ENCODE data around the gene BST2.

The BST2 gene, protein sequence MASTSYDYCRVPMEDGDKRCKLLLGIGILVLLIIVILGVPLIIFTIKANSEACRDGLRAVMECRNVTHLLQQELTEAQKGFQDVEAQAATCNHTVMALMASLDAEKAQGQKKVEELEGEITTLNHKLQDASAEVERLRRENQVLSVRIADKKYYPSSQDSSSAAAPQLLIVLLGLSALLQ

DNA sequence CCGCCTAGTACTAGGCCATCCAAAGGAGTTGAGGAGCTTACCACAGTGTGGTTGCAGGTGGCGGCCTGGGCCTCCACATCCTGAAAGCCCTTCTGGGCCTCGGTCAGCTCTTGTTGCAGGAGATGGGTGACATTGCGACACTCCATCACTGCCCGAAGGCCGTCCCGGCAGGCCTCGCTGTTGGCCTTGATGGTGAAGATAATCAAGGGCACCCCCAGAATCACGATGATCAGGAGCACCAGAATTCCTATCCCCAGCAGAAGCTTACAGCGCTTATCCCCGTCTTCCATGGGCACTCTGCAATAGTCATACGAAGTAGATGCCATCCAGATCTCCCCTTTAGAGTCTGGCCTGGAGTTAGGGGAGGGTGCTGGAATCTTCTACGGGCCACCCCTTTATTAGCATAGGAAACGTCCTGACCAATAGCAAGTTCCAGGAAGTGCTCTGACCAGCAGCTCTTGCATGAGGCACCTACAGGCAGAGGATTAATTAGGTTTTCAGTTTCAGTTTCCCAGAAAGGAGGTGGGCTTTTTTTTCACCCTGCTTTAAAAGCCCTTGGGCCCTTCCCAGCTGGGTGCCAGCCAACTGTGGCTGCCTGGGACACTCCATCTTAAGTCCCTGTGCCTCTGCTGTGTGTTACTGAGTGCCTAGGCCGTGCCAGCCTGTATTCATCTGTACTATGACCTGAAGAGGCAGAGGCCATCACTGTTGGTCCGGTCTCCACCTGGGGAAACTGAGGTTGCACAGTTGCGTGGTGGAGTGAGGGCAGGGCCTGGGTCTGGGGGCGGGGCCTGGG lies at the start of gene BST2:
Gene BST2 (minus strand): TSS at position 381 of the 796 bp plus-strand sequence. CDS start 55 bp downstream, at position 326.
- Histone ChIP-seq H3K36me3 (ENCODE audit: insufficient read depth, low read length) (no peaks in the 10 kb centered on the region), H3K9ac (ENCODE audit: insufficient read length) (no peak within 1 kb of the TSS), H3K9me3 (ENCODE audit: low read depth, low read length) (no peaks in the 10 kb centered on the region), H3K4me3 (no peak within 1 kb of the TSS; the same call in 1 of the 2 replicates), H3K27ac (peak within 1 kb of the TSS; percentile 25; the same call in 1 of the 2 replicates)
- no peak for DNase-seq (ENCODE audit: low read depth, low spot score)
- TF ChIP-seq POLR2AphosphoS5 (IDR thresholded peaks at IDR 0.05; ENCODE audit: borderline replicate concordance, low read depth, low read length): no peak
- TF ChIP-seq FOXP2 (optimal IDR thresholded peaks at IDR 0.05; ENCODE audit: control extremely low read depth, extremely low read length, insufficient read depth): no peak
- TF ChIP-seq EZH2 (IDR thresholded peaks at IDR 0.05): no peak

DNA sequence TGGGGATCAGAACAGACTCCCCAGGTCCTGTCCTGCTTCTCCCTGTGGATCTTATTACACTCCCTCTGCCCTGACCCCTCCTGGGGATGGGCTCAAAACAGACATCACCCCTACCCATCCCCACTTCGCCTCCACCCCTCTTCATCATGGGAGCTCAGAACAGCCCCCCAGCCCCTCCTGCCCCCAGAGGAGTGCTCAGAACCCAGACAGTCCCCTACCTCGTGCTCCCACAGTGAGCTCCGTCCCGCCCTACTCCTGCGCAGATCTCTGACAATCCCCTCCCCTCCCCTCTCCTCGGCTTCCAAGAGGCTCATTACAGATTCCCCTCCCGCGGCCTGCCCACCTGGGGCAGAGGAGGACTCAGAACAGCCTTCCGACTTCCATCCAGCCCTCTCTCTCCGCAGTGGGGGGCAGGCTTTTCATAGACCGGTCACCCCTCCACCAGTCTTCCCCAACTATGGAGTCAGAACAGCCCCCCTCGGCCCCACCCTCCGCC lies 49.2 kb upstream of the BST2 start:
- Histone ChIP-seq H3K36me3 (ENCODE audit: insufficient read depth, low read length) (no peaks in the 10 kb centered on the region), H3K4me3 (no peak overlapping the region), H3K27ac (no peak overlapping the region), H3K9ac (ENCODE audit: insufficient read length) (no peak overlapping the region), H3K9me3 (ENCODE audit: low read depth, low read length) (no peaks in the 10 kb centered on the region)
- TF ChIP-seq POLR2AphosphoS5 (IDR thresholded peaks at IDR 0.05; ENCODE audit: borderline replicate concordance, low read depth, low read length): no peak
- no peak for TF ChIP-seq EZH2 (IDR thresholded peaks at IDR 0.05)
- no peak for TF ChIP-seq FOXP2 (optimal IDR thresholded peaks at IDR 0.05; ENCODE audit: control extremely low read depth, extremely low read length, insufficient read depth)
- DNase-seq (ENCODE audit: low read depth, low spot score): no peak

DNA sequence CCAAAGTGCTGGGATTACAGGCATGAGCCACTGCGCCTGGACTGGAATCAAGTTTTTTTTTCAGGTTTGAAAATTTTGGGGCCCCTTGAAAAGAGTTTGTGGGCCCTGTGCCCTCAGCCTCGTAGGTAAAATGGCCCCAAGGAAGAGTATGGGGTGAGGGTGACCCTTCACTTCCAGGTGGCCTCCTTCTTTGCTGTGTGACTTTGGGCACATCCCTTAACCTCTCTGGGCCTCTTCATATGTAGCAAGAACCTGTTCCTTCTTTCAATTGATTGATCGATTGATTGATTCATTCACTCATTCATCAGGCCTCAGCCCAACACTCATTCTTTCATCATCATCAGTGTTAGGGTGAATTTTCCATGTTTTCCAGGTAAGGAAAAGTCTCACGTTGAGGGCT lies 46.4 kb upstream of the BST2 start:
- no peak for DNase-seq (ENCODE audit: low read depth, low spot score)
- no peak overlapping the region for H3K4me3 ChIP-seq
- no peak overlapping the region for H3K27ac ChIP-seq
- TF ChIP-seq POLR2AphosphoS5 (IDR thresholded peaks at IDR 0.05; ENCODE audit: borderline replicate concordance, low read depth, low read length): no peak
- no peak for TF ChIP-seq FOXP2 (optimal IDR thresholded peaks at IDR 0.05; ENCODE audit: control extremely low read depth, extremely low read length, insufficient read depth)
- no peak for TF ChIP-seq EZH2 (IDR thresholded peaks at IDR 0.05)
- no peaks in the 10 kb centered on the region for H3K9me3 ChIP-seq (ENCODE audit: low read depth, low read length)
- no peaks in the 10 kb centered on the region for H3K36me3 ChIP-seq (ENCODE audit: insufficient read depth, low read length)
- H3K9ac ChIP-seq (ENCODE audit: insufficient read length): no peak overlapping the region

DNA sequence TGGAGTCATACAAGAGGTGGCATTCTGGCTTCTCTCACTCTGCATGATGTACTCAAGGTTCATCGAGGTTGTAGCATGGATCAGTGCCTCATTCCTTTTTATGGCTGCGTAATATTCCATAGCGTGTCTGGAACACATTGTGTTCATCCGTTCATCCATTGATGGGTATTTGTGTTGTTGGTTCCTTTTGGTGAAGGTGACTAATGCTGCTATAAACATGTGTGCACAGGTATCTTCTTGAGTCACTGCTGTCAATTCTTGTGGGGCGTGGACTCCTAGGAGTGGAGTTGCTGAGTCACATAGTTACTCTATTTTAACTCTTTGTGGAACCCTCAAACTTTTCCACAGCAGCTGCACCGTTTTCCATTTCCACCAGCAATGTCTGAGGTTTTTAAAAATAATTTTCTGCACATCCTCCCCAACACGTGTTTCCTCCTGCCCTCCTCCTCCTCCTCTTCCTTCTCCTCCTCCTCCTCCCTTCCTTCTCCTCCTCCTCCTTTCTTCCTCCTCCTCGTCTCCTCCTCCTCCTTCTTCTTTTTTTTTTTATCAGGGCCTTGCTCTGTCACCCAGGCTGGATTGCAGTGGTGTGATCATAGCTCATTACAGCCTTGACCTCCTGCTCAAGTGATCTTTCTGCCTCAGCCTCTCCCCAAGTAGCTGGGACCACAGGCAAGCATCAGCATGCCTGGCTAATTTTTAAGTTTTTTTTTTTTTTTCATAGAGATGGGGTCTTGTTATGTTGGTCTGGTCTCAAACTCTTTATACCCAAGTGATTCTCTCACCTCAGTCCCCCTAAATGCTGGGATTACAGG lies 45.0 kb upstream of the BST2 start:
- Histone ChIP-seq H3K4me3 (no peak overlapping the region), H3K27ac (no peak overlapping the region), H3K9me3 (ENCODE audit: low read depth, low read length) (no peaks in the 10 kb centered on the region), H3K36me3 (ENCODE audit: insufficient read depth, low read length) (no peaks in the 10 kb centered on the region), H3K9ac (ENCODE audit: insufficient read length) (no peak overlapping the region)
- TF ChIP-seq FOXP2 (optimal IDR thresholded peaks at IDR 0.05; ENCODE audit: control extremely low read depth, extremely low read length, insufficient read depth) (no peak), POLR2AphosphoS5 (IDR thresholded peaks at IDR 0.05; ENCODE audit: borderline replicate concordance, low read depth, low read length) (no peak), EZH2 (IDR thresholded peaks at IDR 0.05) (no peak)
- DNase-seq (ENCODE audit: low read depth, low spot score): no peak

DNA sequence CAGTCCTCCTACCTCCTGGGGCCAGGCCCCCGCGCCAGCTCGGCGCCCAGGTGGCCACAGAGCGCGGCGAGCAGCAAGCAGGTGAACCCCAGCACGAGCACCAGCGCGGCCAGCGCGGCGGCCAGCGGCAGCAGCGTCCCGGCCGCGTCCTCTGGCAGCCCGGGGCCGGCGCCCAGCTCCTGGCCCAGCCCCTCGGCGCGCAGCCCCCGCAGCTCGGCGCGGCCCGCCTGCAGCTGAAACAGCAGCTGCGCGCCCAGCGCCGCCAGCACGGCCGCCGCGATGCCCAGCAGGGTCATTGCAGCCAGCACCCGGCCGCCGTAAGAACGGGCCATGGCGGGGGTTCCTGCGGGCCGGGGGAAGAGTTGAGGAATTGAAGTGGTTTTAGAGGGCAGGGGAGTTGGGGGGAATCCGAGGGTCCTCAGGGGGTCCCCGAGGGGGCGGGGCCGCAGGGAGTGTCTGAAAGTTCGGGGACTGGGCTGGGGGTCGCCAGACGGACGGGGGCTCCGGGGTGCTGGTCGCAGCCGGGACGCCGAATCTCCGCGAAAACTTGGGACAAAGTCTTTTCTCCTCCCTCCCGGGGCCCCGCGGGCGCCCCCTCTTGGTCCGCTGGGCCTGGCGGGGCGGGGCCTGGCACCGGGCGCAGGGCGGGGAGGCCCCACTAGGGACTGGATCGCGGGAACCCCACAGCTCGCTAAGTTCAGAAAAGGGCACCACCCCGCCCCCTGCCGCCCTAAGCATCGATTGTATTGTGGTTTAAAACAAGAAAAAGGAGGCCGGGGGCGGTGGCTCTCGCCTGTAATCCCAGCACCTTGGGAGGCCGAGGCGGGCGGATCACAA lies 42.9 kb upstream of the BST2 start, which contains the start of gene TMEM221:
Gene TMEM221 (minus strand): TSS at position 538 of the 837 bp plus-strand sequence. CDS start 206 bp downstream, at position 332.
- no peak for DNase-seq (ENCODE audit: low read depth, low spot score)
- TF ChIP-seq POLR2AphosphoS5 (IDR thresholded peaks at IDR 0.05; ENCODE audit: borderline replicate concordance, low read depth, low read length): no peak
- TF ChIP-seq EZH2 (IDR thresholded peaks at IDR 0.05): no peak
- no peak for TF ChIP-seq FOXP2 (optimal IDR thresholded peaks at IDR 0.05; ENCODE audit: control extremely low read depth, extremely low read length, insufficient read depth)
- Histone ChIP-seq H3K9me3 (ENCODE audit: low read depth, low read length) (no peaks in the 10 kb centered on the region), H3K36me3 (ENCODE audit: insufficient read depth, low read length) (no peaks in the 10 kb centered on the region), H3K4me3 (peak within 1 kb of the TSS; percentile 60), H3K9ac (ENCODE audit: insufficient read length) (no peak within 1 kb of the TSS), H3K27ac (no peak within 1 kb of the TSS)

DNA sequence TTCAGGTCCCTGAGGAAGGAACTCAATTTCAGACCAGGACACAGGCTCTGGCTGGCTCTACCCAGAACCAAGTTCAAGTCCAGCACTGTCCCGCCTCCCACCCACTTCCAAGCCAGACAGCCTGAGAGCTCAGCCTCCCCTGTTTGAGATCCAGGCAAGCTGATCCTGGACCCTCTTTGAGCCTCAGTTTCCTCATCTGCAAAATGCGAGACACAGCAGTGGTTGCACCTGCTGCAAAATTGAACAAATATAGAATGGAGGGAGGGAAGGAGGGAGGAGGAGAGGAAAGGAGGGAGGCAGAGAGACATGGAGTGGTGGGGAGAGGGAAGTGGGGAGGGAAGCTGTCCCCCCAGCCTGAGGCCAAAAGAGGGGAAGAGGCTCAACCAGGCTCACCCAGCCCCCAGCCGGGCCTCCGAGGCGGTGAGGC lies 42.3 kb upstream of the BST2 start:
- Histone ChIP-seq H3K9ac (ENCODE audit: insufficient read length) (no peak overlapping the region), H3K4me3 (no peak overlapping the region), H3K36me3 (ENCODE audit: insufficient read depth, low read length) (no peaks in the 10 kb centered on the region), H3K27ac (no peak overlapping the region), H3K9me3 (ENCODE audit: low read depth, low read length) (no peaks in the 10 kb centered on the region)
- TF ChIP-seq POLR2AphosphoS5 (IDR thresholded peaks at IDR 0.05; ENCODE audit: borderline replicate concordance, low read depth, low read length) (no peak), FOXP2 (optimal IDR thresholded peaks at IDR 0.05; ENCODE audit: control extremely low read depth, extremely low read length, insufficient read depth) (no peak), EZH2 (IDR thresholded peaks at IDR 0.05) (no peak)
- DNase-seq (ENCODE audit: low read depth, low spot score): no peak

DNA sequence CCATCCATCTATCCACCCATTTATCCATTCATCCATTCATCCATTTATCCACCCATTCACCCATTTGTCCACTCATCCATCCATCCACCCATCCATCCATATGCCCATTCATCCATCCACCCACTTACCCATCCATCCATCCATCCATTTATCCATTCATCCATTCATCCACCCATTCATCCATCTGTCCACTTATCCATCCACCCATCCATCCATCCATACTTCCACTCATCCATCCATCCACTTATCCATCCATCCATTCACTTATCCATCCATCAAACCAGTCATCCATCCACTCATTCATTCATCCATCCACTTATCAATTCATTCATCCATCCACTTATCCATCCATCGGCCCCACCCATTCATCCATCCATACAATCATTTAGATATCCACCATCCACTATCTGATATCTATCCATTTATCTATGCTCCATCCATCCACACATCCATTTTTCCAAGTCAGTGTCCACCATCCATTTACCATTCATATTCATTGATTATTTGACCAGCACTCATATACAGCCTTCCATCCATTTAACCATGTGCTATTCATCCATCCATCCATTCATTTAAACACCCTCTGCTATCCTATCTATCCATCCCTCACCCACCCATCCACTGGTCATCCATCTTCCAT lies 40.2 kb upstream of the BST2 start:
- H3K4me3 ChIP-seq: no peak overlapping the region
- no peak overlapping the region for H3K9ac ChIP-seq (ENCODE audit: insufficient read length)
- no peak for DNase-seq (ENCODE audit: low read depth, low spot score)
- no peak overlapping the region for H3K27ac ChIP-seq
- TF ChIP-seq EZH2 (IDR thresholded peaks at IDR 0.05): no peak
- TF ChIP-seq POLR2AphosphoS5 (IDR thresholded peaks at IDR 0.05; ENCODE audit: borderline replicate concordance, low read depth, low read length): no peak
- TF ChIP-seq FOXP2 (optimal IDR thresholded peaks at IDR 0.05; ENCODE audit: control extremely low read depth, extremely low read length, insufficient read depth): no peak
- H3K36me3 ChIP-seq (ENCODE audit: insufficient read depth, low read length): no peaks in the 10 kb centered on the region
- no peaks in the 10 kb centered on the region for H3K9me3 ChIP-seq (ENCODE audit: low read depth, low read length)
